Endothelial cell of umbilical vein (primary cell): Measurements from ENCODE around the gene CBX2. TPM values are rescaled to one million over a fixed set of nuclear protein-coding genes. Genes with fewer than 3 reads are reported as not detected.

Source experiments
- BruUV-seq: library from RNA; stranded (reverse); fragments of 400-500 nt; replicated peaks from 2 replicates; lab custom pipeline; 2021; lab: Mats Ljungman, UMichigan
- CTCF ChIA-PET: fragments of 300-600, 350-600 bp; sonication (Branson Sonifier 250); formaldehyde crosslinking; loops from one replicate; lab custom pipeline; 2021; ENCODE audit warnings: antibody characterized with exemption, inconsistent platforms; lab: Charles Lee
- POLR2A ChIA-PET: fragments of 300-600, 350-600 bp; sonication (Branson Sonifier 250); formaldehyde crosslinking; loops from one replicate; lab custom pipeline; 2021; ENCODE audit warnings: antibody characterized with exemption, inconsistent platforms; lab: Charles Lee
- DNase-seq: peaks from one replicate; pipeline ENCODE4 v3.0.0-alpha.2; 2011; ENCODE audit warnings: low read depth, low spot score
- FAIRE-seq: peaks from 2 replicates; lab custom pipeline; 2011; peaks lifted over from hg19 to GRCh38; lab: Jason Lieb, UNC
- H2AFZ ChIP-seq: 2 replicates; pipeline ENCODE4 v1.6.0; 2012; ENCODE audit warnings: low read depth, low read length, control low read depth, inconsistent platforms
- H3K27ac ChIP-seq: 2 replicates; pipeline ENCODE4 v1.5.1; 2011; ENCODE audit warnings: low read depth, mild to moderate bottlenecking, control low read depth, low read length, moderate library complexity; ENCODE audit not compliant: insufficient read depth
- H3K27me3 ChIP-seq, 2 experiments: 2 replicates each; pipeline versions ENCODE4 v1.6.0 to v1.6.1; 2011; ENCODE audit warnings: low read length in 2 of 2, mixed read lengths in 1 of 2; ENCODE audit not compliant: control insufficient read depth in 2 of 2, insufficient read depth in 2 of 2
- H3K36me3 ChIP-seq, 2 experiments: 2 replicates in 1 of 2; 3 replicates in 1 of 2; pipeline ENCODE4 v1.5.1; 2011; ENCODE audit warnings: low read length in 2 of 2, mild to moderate bottlenecking in 1 of 2, moderate library complexity in 1 of 2; ENCODE audit not compliant: control insufficient read depth in 2 of 2, insufficient read depth in 2 of 2; ENCODE audit errors: extremely low read depth in 1 of 2
- H3K4me1 ChIP-seq: 3 replicates; pipeline ENCODE4 v1.5.1; 2011; ENCODE audit warnings: mild to moderate bottlenecking, low read length; ENCODE audit not compliant: control insufficient read depth, insufficient read depth; ENCODE audit errors: extremely low read depth
- H3K4me2 ChIP-seq: 2 replicates; pipeline ENCODE4 v1.6.1; 2011; ENCODE audit warnings: low read length, control low read depth, mixed read lengths; ENCODE audit not compliant: insufficient read depth
- H3K4me3 ChIP-seq, 3 experiments: fragments of 200-600 bp in 1 of 3; sonication (generic), shearing (Covaris generic) in 1 of 3; replicated peaks in 1 of 3; 2 replicates each; pipeline ENCODE4 v1.5.1; 2011 to 2016; ENCODE audit warnings: control low read depth in 3 of 3, low read length in 3 of 3, mild to moderate bottlenecking in 2 of 3, inconsistent platforms in 1 of 3, low read depth in 1 of 3, moderate library complexity in 1 of 3; ENCODE audit not compliant: insufficient read depth in 1 of 3
- H3K79me2 ChIP-seq: 2 replicates; pipeline ENCODE4 v1.6.0; 2012; ENCODE audit warnings: low read length, inconsistent platforms; ENCODE audit not compliant: control insufficient read depth, insufficient read depth
- H3K9ac ChIP-seq: replicated peaks from 2 replicates; pipeline ENCODE3; 2011; ENCODE audit warnings: low read length, control low read depth; ENCODE audit not compliant: insufficient read depth; ENCODE audit errors: extremely low read depth
- H3K9me1 ChIP-seq: replicated peaks from 3 replicates; pipeline ENCODE4 v1.6.0; 2011; ENCODE audit warnings: mild to moderate bottlenecking, low read length; ENCODE audit not compliant: control insufficient read depth, insufficient read depth; ENCODE audit errors: extremely low read depth
- H3K9me3 ChIP-seq: replicated peaks from 2 replicates; pipeline ENCODE4 v1.5.1; 2012; ENCODE audit warnings: low read length, inconsistent platforms; ENCODE audit not compliant: control insufficient read depth, insufficient read depth
- H4K20me1 ChIP-seq: replicated peaks from 2 replicates; pipeline ENCODE3; 2011; ENCODE audit warnings: mild to moderate bottlenecking, low read length; ENCODE audit not compliant: control insufficient read depth, insufficient read depth; ENCODE audit errors: extremely low read depth
- EZH2 ChIP-seq: IDR thresholded peaks from 2 replicates; pipeline ENCODE4 v1.6.1; 2012; ENCODE audit warnings: borderline replicate concordance, low read depth, mild to moderate bottlenecking, moderate library complexity, low read length, inconsistent platforms; ENCODE audit not compliant: severe bottlenecking
- JUN ChIP-seq: IDR thresholded peaks from 2 replicates; pipeline ENCODE4 v1.6.1; 2011; ENCODE audit warnings: borderline replicate concordance, low read depth; ENCODE audit not compliant: insufficient read length, insufficient read depth
- POLR2A ChIP-seq: IDR thresholded peaks from 2 replicates; pipeline ENCODE4 v1.6.1; 2012; ENCODE audit warnings: low read depth, mild to moderate bottlenecking, control low read depth, low read length
- POLR2AphosphoS5 ChIP-seq: IDR thresholded peaks from 2 replicates; pipeline ENCODE4 v1.6.1; 2012; ENCODE audit warnings: low read depth, mild to moderate bottlenecking, control low read depth, low read length, moderate library complexity; ENCODE audit not compliant: insufficient read depth
- dilution Hi-C: fragments of 300-500 bp; cut with MboI; formaldehyde crosslinking; loops from one replicate; pipeline ENCODE4 v1.15.0; 2019; ENCODE audit warnings: low sequenced_read_pairs; ENCODE audit not compliant: extremely low pct_ligation_motif_present
- intact Hi-C: fragments of 100-400 bp; cut with micrococcal nuclease; formaldehyde crosslinking; loops from one replicate; pipeline ENCODE4 v1.10.0; 2022
- polyA plus RNA-seq, 4 experiments: library from polyadenylated mRNA; depleted of rRNA in 3 of 4; stranded (reverse) in 3 of 4; unstranded in 1 of 4; fragments of >200 nt; gene quantifications; 2 replicates each; pipeline versions ENCODE4 v1.2.1 to v1.2.3, GENCODE V29; 2011 to 2012; ENCODE audit warnings: missing spikeins in 1 of 4
- total RNA-seq: library from RNA; stranded (reverse); gene quantifications from 2 replicates; pipeline ENCODE4 v1.2.3, GENCODE V29; 2021
- TF ChIP-seq, protein P1 (sequence below), 2 donors: IDR thresholded peaks; 1 replicate in 1 of 2; 2 replicates in 1 of 2; pipeline ENCODE4 v1.5.1; 2011; ENCODE audit warnings: low read length in 2 of 2, mild to moderate bottlenecking in 2 of 2, moderate library complexity in 2 of 2, control low read depth in 1 of 2, inconsistent platforms in 1 of 2, low read depth in 1 of 2; ENCODE audit not compliant: insufficient read depth in 1 of 2; ENCODE audit errors: extremely low read depth in 1 of 2

The CBX2 gene
- total and polyA plus RNA-seq, 2 donors (not counting 3 experiments of a cell fraction or from before 2014, with no cell fraction given) = 10.5 to 20.0 TPM

DNA sequence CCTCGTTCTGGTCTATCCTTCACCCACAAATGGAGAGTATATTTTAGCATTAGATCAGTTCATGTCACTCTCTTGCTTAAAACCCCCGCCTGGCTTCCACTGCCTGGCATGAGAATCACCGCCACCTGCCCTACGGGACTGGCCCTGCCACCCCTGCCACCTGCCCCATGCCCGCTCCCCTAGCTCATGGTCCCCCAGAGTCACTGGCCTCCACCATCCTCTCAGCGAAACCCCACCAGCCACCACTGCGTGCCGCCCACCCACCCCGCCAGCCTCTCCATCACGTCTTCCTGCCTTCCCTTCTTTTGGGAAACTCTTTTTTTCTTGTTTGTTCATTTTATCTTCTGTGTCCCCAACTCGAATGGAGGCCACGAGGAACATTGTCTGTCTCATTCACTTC, 48.2 kb upstream of the CBX2 start:
- H3K9me1 ChIP-seq = no peaks in the 10 kb centered on the region
- ChIA-PET CTCF (no interaction called here), POLR2A (no interaction called here)
- no peaks in the 10 kb centered on the region for H3K36me3 ChIP-seq
- H3K9ac ChIP-seq = no peak overlapping the region
- peaks cover 7% of the 10 kb centered on the region for H3K4me1 ChIP-seq
- H2AFZ ChIP-seq = no peak overlapping the region
- H3K79me2 ChIP-seq = no peaks in the 10 kb centered on the region
- H3K4me2 ChIP-seq = no peak overlapping the region
- no peak overlapping the region for H3K27ac ChIP-seq
- BruUV-seq = no TSS peak
- H3K4me3 ChIP-seq = no peak overlapping the region
- DNase-seq (no peak), FAIRE-seq (no peak)
- no peaks in the 10 kb centered on the region for H3K9me3 ChIP-seq
- H4K20me1 ChIP-seq = no peaks in the 10 kb centered on the region
- TF ChIP-seq EZH2 = no peak
- no peak for TF ChIP-seq POLR2AphosphoS5
- TF ChIP-seq, protein P1, sequence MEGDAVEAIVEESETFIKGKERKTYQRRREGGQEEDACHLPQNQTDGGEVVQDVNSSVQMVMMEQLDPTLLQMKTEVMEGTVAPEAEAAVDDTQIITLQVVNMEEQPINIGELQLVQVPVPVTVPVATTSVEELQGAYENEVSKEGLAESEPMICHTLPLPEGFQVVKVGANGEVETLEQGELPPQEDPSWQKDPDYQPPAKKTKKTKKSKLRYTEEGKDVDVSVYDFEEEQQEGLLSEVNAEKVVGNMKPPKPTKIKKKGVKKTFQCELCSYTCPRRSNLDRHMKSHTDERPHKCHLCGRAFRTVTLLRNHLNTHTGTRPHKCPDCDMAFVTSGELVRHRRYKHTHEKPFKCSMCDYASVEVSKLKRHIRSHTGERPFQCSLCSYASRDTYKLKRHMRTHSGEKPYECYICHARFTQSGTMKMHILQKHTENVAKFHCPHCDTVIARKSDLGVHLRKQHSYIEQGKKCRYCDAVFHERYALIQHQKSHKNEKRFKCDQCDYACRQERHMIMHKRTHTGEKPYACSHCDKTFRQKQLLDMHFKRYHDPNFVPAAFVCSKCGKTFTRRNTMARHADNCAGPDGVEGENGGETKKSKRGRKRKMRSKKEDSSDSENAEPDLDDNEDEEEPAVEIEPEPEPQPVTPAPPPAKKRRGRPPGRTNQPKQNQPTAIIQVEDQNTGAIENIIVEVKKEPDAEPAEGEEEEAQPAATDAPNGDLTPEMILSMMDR (IDR thresholded peaks at IDR 0.05; ENCODE audit: extremely low read depth in 1 of 2, insufficient read depth in 1 of 2, low read depth in 1 of 2, low read length in 2 of 2) = no peak
- TF ChIP-seq POLR2A = no peak
- TF ChIP-seq JUN = no peak
- dilution Hi-C loops (no loop called here), intact Hi-C loops (no loop called here)
- no peaks in the 10 kb centered on the region for H3K27me3 ChIP-seq

DNA sequence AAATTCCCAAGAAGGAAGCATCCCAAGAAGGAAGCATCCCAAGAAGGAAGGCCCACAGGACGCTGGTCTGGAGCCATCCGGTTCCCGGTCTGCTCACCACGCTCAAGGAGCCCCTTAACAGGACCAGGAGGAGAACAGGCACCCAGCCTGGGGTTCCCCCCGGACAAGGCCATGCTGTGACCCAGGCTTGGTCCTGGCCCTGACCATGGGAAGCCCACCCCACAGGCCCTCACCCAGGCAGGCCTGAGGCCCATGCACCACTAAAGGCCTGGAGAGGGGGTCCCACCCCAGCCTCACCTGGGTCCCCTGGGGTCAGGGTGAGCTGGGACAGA, 47.5 kb upstream of the CBX2 start:
- Histone ChIP-seq H4K20me1 (no peaks in the 10 kb centered on the region), H3K36me3 (no peaks in the 10 kb centered on the region), H3K27ac (no peak overlapping the region), H3K4me2 (no peak overlapping the region), H3K4me3 (no peak overlapping the region), H3K27me3 (no peaks in the 10 kb centered on the region), H2AFZ (no peak overlapping the region), H3K4me1 (peaks cover 7% of the 10 kb centered on the region), H3K9me3 (no peaks in the 10 kb centered on the region), H3K79me2 (no peaks in the 10 kb centered on the region), H3K9me1 (no peaks in the 10 kb centered on the region), H3K9ac (no peak overlapping the region)
- POLR2A ChIA-PET = no interaction called here
- DNase-seq = no peak
- intact Hi-C loops = no loop called here
- no TSS peak for BruUV-seq
- CTCF ChIA-PET = no interaction called here
- FAIRE-seq = no peak
- TF ChIP-seq JUN = no peak
- TF ChIP-seq, protein P1 (IDR thresholded peaks at IDR 0.05; ENCODE audit: extremely low read depth in 1 of 2, insufficient read depth in 1 of 2, low read depth in 1 of 2, low read length in 2 of 2) = no peak
- dilution Hi-C loops = no loop called here
